ENCODE measurements around the gene EDC3. TPM values are rescaled to one million over a fixed set of nuclear protein-coding genes. Genes with fewer than 3 reads are reported as not detected.

EDC3 gene
- polyA plus RNA-seq, 1 of the 3 experiments (the other 2 are of a cell fraction): 34.9 TPM

DNA sequence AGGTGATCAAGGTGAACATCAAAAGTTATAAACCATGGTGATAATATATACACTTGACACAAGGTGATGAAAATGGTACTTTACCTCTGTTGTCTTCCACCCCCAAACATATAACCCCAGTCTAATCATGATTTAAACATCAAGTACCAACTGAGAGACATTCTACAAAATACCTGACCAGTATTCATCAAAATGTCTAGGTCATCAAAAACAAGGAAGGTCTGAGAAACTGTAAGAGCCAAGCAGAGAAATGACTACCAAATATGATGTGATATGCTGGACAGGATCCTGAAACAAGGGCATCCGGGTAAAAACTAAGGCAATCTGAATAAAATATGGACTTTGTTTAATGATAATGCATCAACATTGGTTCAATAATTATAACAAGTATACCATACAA lies 27.8 kb downstream of the EDC3 start:
- no peak for DNase-seq
- H3K4me1 ChIP-seq (ENCODE audit: control insufficient read depth in 1 of 2, insufficient read depth in 2 of 2, low read depth in 1 of 2, low read length in 1 of 2): peaks cover 0 to 7% of the 10 kb centered on the region in 2 experiments; a peak in 1 of 4 replicates
- H2AFZ ChIP-seq (ENCODE audit: low read depth): no peak overlapping the region
- no peak overlapping the region for H3K4me2 ChIP-seq
- no peaks in the 10 kb centered on the region for H3K27me3 ChIP-seq (ENCODE audit: insufficient read depth)
- H3K4me3 ChIP-seq (ENCODE audit: low read depth in 2 of 2, low read length in 1 of 2): no peak overlapping the region
- H3K9ac ChIP-seq: no peak overlapping the region
- TF ChIP-seq EP300 (IDR thresholded peaks at IDR 0.05; ENCODE audit: borderline replicate concordance in 1 of 2, low read depth in 1 of 2, low read length in 1 of 2) (no peak), YY1 (IDR thresholded peaks at IDR 0.05; ENCODE audit: low read depth) (no peak), RCOR1 (IDR thresholded peaks at IDR 0.05; ENCODE audit: low read length) (no peak), JUND (IDR thresholded peaks at IDR 0.05) (no peak), NRF1 (IDR thresholded peaks at IDR 0.05; ENCODE audit: low read depth, low read length) (no peak), TCF12 (IDR thresholded peaks at IDR 0.05) (no peak), POLR2AphosphoS5 (IDR thresholded peaks at IDR 0.05; ENCODE audit: low read depth, low read length) (no peak), GABPA (IDR thresholded peaks at IDR 0.05; ENCODE audit: low read depth) (no peak), MEF2A (IDR thresholded peaks at IDR 0.05; ENCODE audit: borderline replicate concordance, low read depth) (no peak), TEAD4 (IDR thresholded peaks at IDR 0.05; ENCODE audit: borderline replicate concordance, insufficient read depth) (no peak), RXRA (IDR thresholded peaks at IDR 0.05; ENCODE audit: borderline replicate concordance, low read depth) (no peak)
- TF ChIP-seq, protein P1, sequence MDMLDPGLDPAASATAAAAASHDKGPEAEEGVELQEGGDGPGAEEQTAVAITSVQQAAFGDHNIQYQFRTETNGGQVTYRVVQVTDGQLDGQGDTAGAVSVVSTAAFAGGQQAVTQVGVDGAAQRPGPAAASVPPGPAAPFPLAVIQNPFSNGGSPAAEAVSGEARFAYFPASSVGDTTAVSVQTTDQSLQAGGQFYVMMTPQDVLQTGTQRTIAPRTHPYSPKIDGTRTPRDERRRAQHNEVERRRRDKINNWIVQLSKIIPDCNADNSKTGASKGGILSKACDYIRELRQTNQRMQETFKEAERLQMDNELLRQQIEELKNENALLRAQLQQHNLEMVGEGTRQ (IDR thresholded peaks at IDR 0.05; ENCODE audit: borderline replicate concordance, low read depth, low read length): no peak
- TF ChIP-seq, protein P2, sequence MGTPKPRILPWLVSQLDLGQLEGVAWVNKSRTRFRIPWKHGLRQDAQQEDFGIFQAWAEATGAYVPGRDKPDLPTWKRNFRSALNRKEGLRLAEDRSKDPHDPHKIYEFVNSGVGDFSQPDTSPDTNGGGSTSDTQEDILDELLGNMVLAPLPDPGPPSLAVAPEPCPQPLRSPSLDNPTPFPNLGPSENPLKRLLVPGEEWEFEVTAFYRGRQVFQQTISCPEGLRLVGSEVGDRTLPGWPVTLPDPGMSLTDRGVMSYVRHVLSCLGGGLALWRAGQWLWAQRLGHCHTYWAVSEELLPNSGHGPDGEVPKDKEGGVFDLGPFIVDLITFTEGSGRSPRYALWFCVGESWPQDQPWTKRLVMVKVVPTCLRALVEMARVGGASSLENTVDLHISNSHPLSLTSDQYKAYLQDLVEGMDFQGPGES (IDR thresholded peaks at IDR 0.05; ENCODE audit: low read depth, low read length): no peak
- TF ChIP-seq, protein P3, sequence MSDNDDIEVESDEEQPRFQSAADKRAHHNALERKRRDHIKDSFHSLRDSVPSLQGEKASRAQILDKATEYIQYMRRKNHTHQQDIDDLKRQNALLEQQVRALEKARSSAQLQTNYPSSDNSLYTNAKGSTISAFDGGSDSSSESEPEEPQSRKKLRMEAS (IDR thresholded peaks at IDR 0.05; ENCODE audit: low read depth): no peak
- TF ChIP-seq, protein P4, sequence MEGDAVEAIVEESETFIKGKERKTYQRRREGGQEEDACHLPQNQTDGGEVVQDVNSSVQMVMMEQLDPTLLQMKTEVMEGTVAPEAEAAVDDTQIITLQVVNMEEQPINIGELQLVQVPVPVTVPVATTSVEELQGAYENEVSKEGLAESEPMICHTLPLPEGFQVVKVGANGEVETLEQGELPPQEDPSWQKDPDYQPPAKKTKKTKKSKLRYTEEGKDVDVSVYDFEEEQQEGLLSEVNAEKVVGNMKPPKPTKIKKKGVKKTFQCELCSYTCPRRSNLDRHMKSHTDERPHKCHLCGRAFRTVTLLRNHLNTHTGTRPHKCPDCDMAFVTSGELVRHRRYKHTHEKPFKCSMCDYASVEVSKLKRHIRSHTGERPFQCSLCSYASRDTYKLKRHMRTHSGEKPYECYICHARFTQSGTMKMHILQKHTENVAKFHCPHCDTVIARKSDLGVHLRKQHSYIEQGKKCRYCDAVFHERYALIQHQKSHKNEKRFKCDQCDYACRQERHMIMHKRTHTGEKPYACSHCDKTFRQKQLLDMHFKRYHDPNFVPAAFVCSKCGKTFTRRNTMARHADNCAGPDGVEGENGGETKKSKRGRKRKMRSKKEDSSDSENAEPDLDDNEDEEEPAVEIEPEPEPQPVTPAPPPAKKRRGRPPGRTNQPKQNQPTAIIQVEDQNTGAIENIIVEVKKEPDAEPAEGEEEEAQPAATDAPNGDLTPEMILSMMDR (IDR thresholded peaks at IDR 0.05): no peak
- TF ChIP-seq, protein P5, sequence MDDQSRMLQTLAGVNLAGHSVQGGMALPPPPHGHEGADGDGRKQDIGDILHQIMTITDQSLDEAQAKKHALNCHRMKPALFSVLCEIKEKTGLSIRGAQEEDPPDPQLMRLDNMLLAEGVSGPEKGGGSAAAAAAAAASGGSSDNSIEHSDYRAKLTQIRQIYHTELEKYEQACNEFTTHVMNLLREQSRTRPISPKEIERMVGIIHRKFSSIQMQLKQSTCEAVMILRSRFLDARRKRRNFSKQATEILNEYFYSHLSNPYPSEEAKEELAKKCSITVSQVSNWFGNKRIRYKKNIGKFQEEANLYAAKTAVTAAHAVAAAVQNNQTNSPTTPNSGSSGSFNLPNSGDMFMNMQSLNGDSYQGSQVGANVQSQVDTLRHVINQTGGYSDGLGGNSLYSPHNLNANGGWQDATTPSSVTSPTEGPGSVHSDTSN (IDR thresholded peaks at IDR 0.05): no peak
- TF ChIP-seq, protein P6, sequence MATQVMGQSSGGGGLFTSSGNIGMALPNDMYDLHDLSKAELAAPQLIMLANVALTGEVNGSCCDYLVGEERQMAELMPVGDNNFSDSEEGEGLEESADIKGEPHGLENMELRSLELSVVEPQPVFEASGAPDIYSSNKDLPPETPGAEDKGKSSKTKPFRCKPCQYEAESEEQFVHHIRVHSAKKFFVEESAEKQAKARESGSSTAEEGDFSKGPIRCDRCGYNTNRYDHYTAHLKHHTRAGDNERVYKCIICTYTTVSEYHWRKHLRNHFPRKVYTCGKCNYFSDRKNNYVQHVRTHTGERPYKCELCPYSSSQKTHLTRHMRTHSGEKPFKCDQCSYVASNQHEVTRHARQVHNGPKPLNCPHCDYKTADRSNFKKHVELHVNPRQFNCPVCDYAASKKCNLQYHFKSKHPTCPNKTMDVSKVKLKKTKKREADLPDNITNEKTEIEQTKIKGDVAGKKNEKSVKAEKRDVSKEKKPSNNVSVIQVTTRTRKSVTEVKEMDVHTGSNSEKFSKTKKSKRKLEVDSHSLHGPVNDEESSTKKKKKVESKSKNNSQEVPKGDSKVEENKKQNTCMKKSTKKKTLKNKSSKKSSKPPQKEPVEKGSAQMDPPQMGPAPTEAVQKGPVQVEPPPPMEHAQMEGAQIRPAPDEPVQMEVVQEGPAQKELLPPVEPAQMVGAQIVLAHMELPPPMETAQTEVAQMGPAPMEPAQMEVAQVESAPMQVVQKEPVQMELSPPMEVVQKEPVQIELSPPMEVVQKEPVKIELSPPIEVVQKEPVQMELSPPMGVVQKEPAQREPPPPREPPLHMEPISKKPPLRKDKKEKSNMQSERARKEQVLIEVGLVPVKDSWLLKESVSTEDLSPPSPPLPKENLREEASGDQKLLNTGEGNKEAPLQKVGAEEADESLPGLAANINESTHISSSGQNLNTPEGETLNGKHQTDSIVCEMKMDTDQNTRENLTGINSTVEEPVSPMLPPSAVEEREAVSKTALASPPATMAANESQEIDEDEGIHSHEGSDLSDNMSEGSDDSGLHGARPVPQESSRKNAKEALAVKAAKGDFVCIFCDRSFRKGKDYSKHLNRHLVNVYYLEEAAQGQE (IDR thresholded peaks at IDR 0.05; ENCODE audit: low read depth, low read length): no peak
- TF ChIP-seq, protein P7, sequence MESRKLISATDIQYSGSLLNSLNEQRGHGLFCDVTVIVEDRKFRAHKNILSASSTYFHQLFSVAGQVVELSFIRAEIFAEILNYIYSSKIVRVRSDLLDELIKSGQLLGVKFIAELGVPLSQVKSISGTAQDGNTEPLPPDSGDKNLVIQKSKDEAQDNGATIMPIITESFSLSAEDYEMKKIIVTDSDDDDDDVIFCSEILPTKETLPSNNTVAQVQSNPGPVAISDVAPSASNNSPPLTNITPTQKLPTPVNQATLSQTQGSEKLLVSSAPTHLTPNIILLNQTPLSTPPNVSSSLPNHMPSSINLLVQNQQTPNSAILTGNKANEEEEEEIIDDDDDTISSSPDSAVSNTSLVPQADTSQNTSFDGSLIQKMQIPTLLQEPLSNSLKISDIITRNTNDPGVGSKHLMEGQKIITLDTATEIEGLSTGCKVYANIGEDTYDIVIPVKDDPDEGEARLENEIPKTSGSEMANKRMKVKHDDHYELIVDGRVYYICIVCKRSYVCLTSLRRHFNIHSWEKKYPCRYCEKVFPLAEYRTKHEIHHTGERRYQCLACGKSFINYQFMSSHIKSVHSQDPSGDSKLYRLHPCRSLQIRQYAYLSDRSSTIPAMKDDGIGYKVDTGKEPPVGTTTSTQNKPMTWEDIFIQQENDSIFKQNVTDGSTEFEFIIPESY (IDR thresholded peaks at IDR 0.05; ENCODE audit: borderline replicate concordance, low read depth): no peak
- no peaks in the 10 kb centered on the region for H3K9me3 ChIP-seq
- WGBS (ENCODE audit: low lambda C conversion rate): 91% methylated on average over 1 of the region's 1 CpG
- no peaks in the 10 kb centered on the region for H3F3A ChIP-seq (replicated peaks; ENCODE audit: insufficient read depth)
- ChIA-PET CTCF (interaction anchor here (1.1 kb wide), 1 partner anchor 11 kb away, joined by 3 read pairs; no protein-coding TSS in a partner anchor), POLR2A (no interaction called here)
- peaks cover 23% of the 10 kb centered on the region for H3K79me2 ChIP-seq (ENCODE audit: insufficient read depth)
- no peak overlapping the region for H3K27ac ChIP-seq (ENCODE audit: low read depth in 2 of 2, low read length in 1 of 2)
- H3K36me3 ChIP-seq (replicated peaks in 1 of 2; ENCODE audit: control insufficient read depth in 1 of 2, insufficient read depth in 2 of 2, low read length in 1 of 2): peaks cover 11 to 26% of the 10 kb centered on the region in 2 experiments
- peaks cover 18% of the 10 kb centered on the region for H4K20me1 ChIP-seq (ENCODE audit: insufficient read depth)
- H3K9me2 ChIP-seq: no peaks in the 10 kb centered on the region
